ENCODE data around the gene CRY1. TPM values are rescaled to one million over a fixed set of nuclear protein-coding genes. Genes with fewer than 3 reads are reported as not detected.
"Not testable (repeated sequence)": the region's sequence is repeated elsewhere in the genome, so short reads cannot be mapped to it uniquely, and the experiment has no call there.

Gene CRY1
- total RNA-seq, 1 donor from 2014 or later: 16.9 TPM

GRCh38 chr12:107012736-107013425, 80.5 kb downstream of the CRY1 start:
- no peak for DNase-seq
- no peak for TF ChIP-seq CTCF (IDR thresholded peaks at IDR 0.05)
- no peaks in the 10 kb centered on the region for H3K27me3 ChIP-seq
- H3K27ac ChIP-seq: no peak overlapping the region
- no peak for ATAC-seq
- no peaks in the 10 kb centered on the region for H3K9me3 ChIP-seq
- H3K4me3 ChIP-seq: no peak overlapping the region
- H3K4me1 ChIP-seq: no peaks in the 10 kb centered on the region
- intact Hi-C loops (cut with DNase I): no loop called here
- no peaks in the 10 kb centered on the region for H3K36me3 ChIP-seq

GRCh38 chr12:107011519-107011918, 81.8 kb downstream of the CRY1 start:
- H3K36me3 ChIP-seq: no peaks in the 10 kb centered on the region
- no peak for DNase-seq
- intact Hi-C loops (cut with DNase I): no loop called here
- H3K4me3 ChIP-seq: no peak overlapping the region
- no peak for TF ChIP-seq CTCF (IDR thresholded peaks at IDR 0.05)
- no peaks in the 10 kb centered on the region for H3K4me1 ChIP-seq
- no peaks in the 10 kb centered on the region for H3K27me3 ChIP-seq
- no peak for ATAC-seq
- H3K9me3 ChIP-seq: no peaks in the 10 kb centered on the region
- H3K27ac ChIP-seq: no peak overlapping the region

GRCh38 chr12:107007411-107007810, 85.9 kb downstream of the CRY1 start:
- H3K27me3 ChIP-seq: no peaks in the 10 kb centered on the region
- intact Hi-C loops (cut with DNase I): no loop called here
- H3K27ac ChIP-seq: no peak overlapping the region
- no peaks in the 10 kb centered on the region for H3K4me1 ChIP-seq
- DNase-seq (no peak), ATAC-seq (no peak)
- no peak for TF ChIP-seq CTCF (IDR thresholded peaks at IDR 0.05)
- H3K4me3 ChIP-seq: no peak overlapping the region
- H3K36me3 ChIP-seq: no peaks in the 10 kb centered on the region
- no peaks in the 10 kb centered on the region for H3K9me3 ChIP-seq

- H3K4me1 ChIP-seq; H3K36me3 ChIP-seq; H3K27ac ChIP-seq; intact Hi-C loops (cut with DNase I); DNase-seq; H3K9me3 ChIP-seq; H3K27me3 ChIP-seq; H3K4me3 ChIP-seq; ATAC-seq: not testable (repeated sequence)
Observed at GRCh38 chr12:107002665-107003064, 90.7 kb downstream of the CRY1 start.

GRCh38 chr12:106999446-106999845, 93.9 kb downstream of the CRY1 start:
- TF ChIP-seq CTCF (IDR thresholded peaks at IDR 0.05): no peak
- Histone ChIP-seq H3K36me3 (peaks cover 23% of the 10 kb centered on the region), H3K9me3 (no peaks in the 10 kb centered on the region), H3K27me3 (no peaks in the 10 kb centered on the region), H3K27ac (no peak overlapping the region), H3K4me1 (peaks cover 5% of the 10 kb centered on the region), H3K4me3 (no peak overlapping the region)
- DNase-seq: no peak
- intact Hi-C loops (cut with DNase I): no loop called here
- ATAC-seq: no peak

GRCh38 chr12:106997916-106998315, 95.4 kb downstream of the CRY1 start:
- Histone ChIP-seq H3K27me3 (no peaks in the 10 kb centered on the region), H3K9me3 (no peaks in the 10 kb centered on the region), H3K27ac (no peak overlapping the region), H3K36me3 (peaks cover 23% of the 10 kb centered on the region), H3K4me1 (peaks cover 5% of the 10 kb centered on the region), H3K4me3 (no peak overlapping the region)
- no peak for ATAC-seq
- no peak for TF ChIP-seq CTCF (IDR thresholded peaks at IDR 0.05)
- intact Hi-C loops (cut with DNase I): no loop called here
- DNase-seq: no peak

- H3K27me3 ChIP-seq; intact Hi-C loops (cut with DNase I); ATAC-seq; DNase-seq; H3K9me3 ChIP-seq; H3K4me3 ChIP-seq; H3K27ac ChIP-seq; H3K4me1 ChIP-seq: not testable (repeated sequence)
- peaks cover 23% of the 10 kb centered on the region for H3K36me3 ChIP-seq
Observed at GRCh38 chr12:106996102-106996501, 97.2 kb downstream of the CRY1 start.
